Adipose tissue (tissue), 3 donors: ENCODE data around the gene CFAP46. TPM values are rescaled to one million over a fixed set of nuclear protein-coding genes. Genes with fewer than 3 reads are reported as not detected.

Experiments
- H3K27ac ChIP-seq: one replicate; pipeline ENCODE4 v1.5.1; 2013; ENCODE audit warnings: low read depth, low read length
- WGBS, 3 donors: extraction: QIAGEN DNeasy Blood & Tissue Kit; methylation state at CpG; one replicate each; pipeline ENCODE4 v1.1.7; 2013; 5-methylcytosine and 5-hydroxymethylcytosine counted together
- polyA plus RNA-seq, 3 donors: library from polyadenylated mRNA; stranded (reverse); fragments of 200-250 nt; gene quantifications; one replicate each; pipeline ENCODE4 v1.2.3, GENCODE V29; 2013
- donor health status: healthy with polysubstance abuse.
- donor health status: Bipolar disorder and iron deficiency.
- donor health status: healthy.

CFAP46 gene
- polyA plus RNA-seq, 3 donors: 0.13 to 0.38 TPM; not detected in 1

- no peak overlapping the region for H3K27ac ChIP-seq
- WGBS, 3 donors: 80 to 91% (median 88%) methylated on average over 22 to 23 of the region's 23 CpGs
These were observed 61.0 kb downstream of the CFAP46 start for GRCh38 chr10:132881186-132881920.

GRCh38 chr10:132880128-132880981 is 62.0 kb downstream of the CFAP46 start:
- 77 to 88% (median 88%) methylated on average over 34 to 35 of the region's 35 CpGs for WGBS, 3 donors
- no peak overlapping the region for H3K27ac ChIP-seq

GRCh38 chr10:132879408-132880127 is 62.8 kb downstream of the CFAP46 start:
- 31 to 36% (median 32%) methylated on average over 35 to 38 of the region's 38 CpGs for WGBS, 3 donors
- no peak overlapping the region for H3K27ac ChIP-seq

GRCh38 chr10:132878730-132879407 is 63.5 kb downstream of the CFAP46 start:
- 55 to 62% (median 57%) methylated on average over 24 to 25 of the region's 25 CpGs for WGBS, 3 donors
- no peak overlapping the region for H3K27ac ChIP-seq

- H3K27ac ChIP-seq: no peak overlapping the region
- 75 to 84% (median 84%) methylated on average over 27 of the region's 27 CpGs for WGBS, 3 donors
These were observed 64.2 kb downstream of the CFAP46 start for GRCh38 chr10:132878091-132878729.

GRCh38 chr10:132877473-132877872 is 64.9 kb downstream of the CFAP46 start:
- no peak overlapping the region for H3K27ac ChIP-seq
- WGBS, 3 donors: 77 to 90% (median 89%) methylated on average over 12 of the region's 12 CpGs

- 75 to 84% (median 84%) methylated on average over 15 of the region's 15 CpGs for WGBS, 3 donors
These were observed 65.4 kb downstream of the CFAP46 start for GRCh38 chr10:132876993-132877431.

GRCh38 chr10:132876131-132876860 is 66.1 kb downstream of the CFAP46 start:
- WGBS, 3 donors: 69 to 89% (median 88%) methylated on average over 18 of the region's 18 CpGs
- H3K27ac ChIP-seq: no peak overlapping the region

More at GRCh38 chr10:132876993-132877431, 65.4 kb downstream of the CFAP46 start:
- H3K27ac ChIP-seq: no peak overlapping the region

- 62 to 82% (median 78%) methylated on average over 2 of the region's 2 CpGs for WGBS, 3 donors
- H3K27ac ChIP-seq: no peak overlapping the region
These were observed 66.9 kb downstream of the CFAP46 start for GRCh38 chr10:132875435-132875834.

- WGBS, 3 donors: 72 to 80% (median 80%) methylated on average over 12 of the region's 12 CpGs
- H3K27ac ChIP-seq: no peak overlapping the region
These were observed 69.0 kb downstream of the CFAP46 start for GRCh38 chr10:132873395-132873794.

GRCh38 chr10:132872658-132873057 is 69.7 kb downstream of the CFAP46 start:
- WGBS, 3 donors: 81 to 89% (median 84%) methylated on average over 13 of the region's 13 CpGs
- H3K27ac ChIP-seq: no peak overlapping the region

GRCh38 chr10:132870426-132870825 is 71.9 kb downstream of the CFAP46 start:
- 88 to 93% (median 93%) methylated on average over 13 of the region's 13 CpGs for WGBS, 3 donors
- no peak overlapping the region for H3K27ac ChIP-seq

- no peak overlapping the region for H3K27ac ChIP-seq
- 87 to 89% (median 88%) methylated on average over 16 of the region's 16 CpGs for WGBS, 3 donors
These were observed 72.7 kb downstream of the CFAP46 start for GRCh38 chr10:132869621-132870020.

- 81 to 93% (median 87%) methylated on average over 26 of the region's 26 CpGs for WGBS, 3 donors
- no peak overlapping the region for H3K27ac ChIP-seq
These were observed 73.4 kb downstream of the CFAP46 start for GRCh38 chr10:132868995-132869394.

- WGBS, 3 donors: 80 to 92% (median 88%) methylated on average over 40 to 41 of the region's 41 CpGs
These were observed 74.3 kb downstream of the CFAP46 start for GRCh38 chr10:132867801-132868644.

GRCh38 chr10:132866601-132867381 is 75.6 kb downstream of the CFAP46 start:
- whole genome bisulfite sequencing, 3 donors: 60 to 80% (median 73%) methylated on average over 28 to 29 of the region's 29 CpGs
- H3K27ac ChIP-seq: no peak overlapping the region

More at GRCh38 chr10:132867801-132868644, 74.3 kb downstream of the CFAP46 start:
- no peak overlapping the region for H3K27ac ChIP-seq
